Transverse colon (tissue), 4 donors: ENCODE data around the gene ZNF841.

Experiments
- CTCF ChIP-seq, 5 experiments: fragments of 200-600 bp in 3 of 5; fragments of 450-650 bp in 2 of 5; sonication (generic) in 3 of 5; IDR thresholded peaks; 1 replicate in 2 of 5; 2 replicates in 3 of 5; pipeline ENCODE4 v1.5.1; 2016 to 2017; ENCODE audit warnings: antibody characterized with exemption in 5 of 5, inconsistent platforms in 3 of 5, mild to moderate bottlenecking in 2 of 5, moderate library complexity in 1 of 5
- EP300 ChIP-seq: sonication (generic); formaldehyde crosslinking; IDR thresholded peaks from one replicate; pipeline ENCODE4 v1.6.1; 2017; ENCODE audit warnings: antibody characterized with exemption, low read depth
- POLR2A ChIP-seq: fragments of 450-650 bp; IDR thresholded peaks from one replicate; pipeline ENCODE4 v1.6.1; 2016; ENCODE audit warnings: antibody characterized with exemption, mild to moderate bottlenecking, moderate library complexity
- POLR2AphosphoS5 ChIP-seq, 3 donors: sonication (generic); formaldehyde crosslinking; IDR thresholded peaks; one replicate each; pipeline ENCODE4 v1.6.1; 2016; ENCODE audit warnings: antibody characterized with exemption in 3 of 3

DNA sequence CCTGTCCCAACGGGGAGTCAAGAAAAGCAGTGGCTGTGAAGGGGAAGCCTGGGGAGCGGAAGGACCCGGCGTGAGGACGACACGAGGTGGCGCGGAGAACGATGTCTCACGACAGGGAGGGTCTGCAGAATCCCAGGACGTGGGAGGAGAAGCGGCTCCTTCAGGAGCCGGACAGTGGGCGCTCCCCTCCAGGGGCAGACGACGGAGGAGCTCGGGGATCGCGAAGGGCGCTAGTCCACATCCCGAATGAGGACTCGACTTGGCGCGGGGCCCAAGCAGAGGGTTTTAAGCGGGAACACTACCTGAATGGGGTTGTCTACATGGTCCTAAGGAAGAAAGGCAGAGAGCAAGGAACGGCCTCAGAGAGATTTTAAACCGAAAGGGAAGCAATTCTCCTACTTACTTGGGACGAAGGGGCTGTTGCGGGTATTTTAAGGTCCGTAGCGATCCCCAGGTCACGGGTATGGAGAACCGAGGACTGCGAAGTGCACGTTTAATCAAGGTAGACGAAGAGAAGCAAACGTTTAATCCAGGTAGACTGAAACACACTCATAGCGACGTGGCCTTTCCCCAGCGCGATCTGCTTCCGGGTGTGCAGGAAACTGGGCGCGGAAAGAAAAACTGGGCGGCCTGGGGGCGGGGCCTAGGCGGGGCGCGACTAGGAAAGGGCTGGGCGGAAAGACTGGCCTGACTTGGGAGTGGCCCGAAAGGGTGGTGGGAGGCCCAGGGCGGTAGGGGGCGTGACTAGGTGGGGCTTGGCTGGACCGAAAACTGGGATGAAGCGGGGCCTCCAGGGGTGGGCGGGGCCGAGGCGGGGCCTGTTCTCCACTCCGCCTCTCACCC is at the start of gene ZNF841:
- TF ChIP-seq POLR2A (peak; percentile 66), CTCF (IDR thresholded peaks at IDR 0.05) (no peak), EP300 (no peak), POLR2AphosphoS5 (IDR thresholded peaks at IDR 0.05) (peak; percentile 69 to 83 (median 80))
